ENCODE measurements around the gene KIAA1328. TPM values are rescaled to one million over a fixed set of nuclear protein-coding genes. Genes with fewer than 3 reads are reported as not detected.

The KIAA1328 gene
- total RNA-seq, 1 experiment from 2014 or later: 10.2 TPM

- no TSS peak for BruUV-seq (replicated peaks)
- intact Hi-C loops (cut with micrococcal nuclease; ENCODE audit: unreplicated experiment): loop anchor here (1.0 kb wide), 1 partner anchor 120 kb away; no protein-coding TSS in a partner anchor
- Mint-ChIP-seq H3K36me3 (ENCODE audit: insufficient read depth, unreplicated experiment) (peaks cover 19% of the 10 kb centered on the region), H3K4me1 (ENCODE audit: low read depth, unreplicated experiment) (no peaks in the 10 kb centered on the region), H3K4me3 (ENCODE audit: low read depth, unreplicated experiment) (no peak overlapping the region), H3K9me3 (ENCODE audit: low read depth, unreplicated experiment) (no peaks in the 10 kb centered on the region), H3K27me3 (ENCODE audit: unreplicated experiment) (no peaks in the 10 kb centered on the region), H3K27ac (ENCODE audit: unreplicated experiment) (no peak overlapping the region)
- CTCF ChIA-PET: no interaction called here
- DNase-seq: no peak
- no peak for TF ChIP-seq CTCF (IDR thresholded peaks at IDR 0.05; ENCODE audit: unreplicated experiment)
Observed at GRCh38 chr18:36808681-36809080, 20.2 kb upstream of the KIAA1328 start.

DNA sequence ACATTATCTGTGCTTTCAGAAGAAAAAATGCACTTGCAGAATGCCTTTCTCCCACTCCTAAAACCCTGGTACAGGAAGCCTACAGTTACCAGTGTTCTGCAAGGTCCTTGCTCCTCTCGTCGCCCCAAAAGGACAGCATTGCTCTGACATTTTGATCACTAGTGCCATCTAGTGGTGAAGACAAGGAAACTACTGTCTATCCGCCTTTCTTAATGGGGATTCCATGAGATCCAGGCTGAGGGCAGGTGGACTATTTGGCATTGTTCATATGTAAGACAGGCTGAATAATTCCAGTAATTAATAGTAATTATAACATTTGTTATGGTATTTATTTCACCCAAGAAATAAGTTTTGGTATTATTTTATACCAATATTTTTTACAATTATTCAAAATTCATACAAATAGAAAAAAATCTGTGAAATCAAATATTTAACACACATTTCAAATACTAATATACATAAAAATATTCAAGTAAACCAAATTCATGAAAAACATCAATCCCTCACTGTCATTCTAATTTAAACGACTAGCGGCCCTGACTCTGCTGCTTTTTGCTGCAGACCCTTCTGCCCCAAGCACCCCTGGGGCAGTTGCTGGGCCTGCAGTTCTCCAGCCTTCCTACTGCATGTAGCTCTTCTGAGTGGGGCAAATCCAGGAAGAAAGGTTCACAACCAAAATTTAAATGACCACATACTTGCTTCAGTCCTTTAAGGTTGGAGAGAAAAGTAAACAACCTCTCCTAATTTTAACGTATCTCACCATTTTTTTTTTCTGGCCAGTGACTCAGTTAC, 19.1 kb upstream of the KIAA1328 start:
- no peaks in the 10 kb centered on the region for H3K9me3 Mint-ChIP-seq (ENCODE audit: low read depth, unreplicated experiment)
- intact Hi-C loops (cut with micrococcal nuclease; ENCODE audit: unreplicated experiment): loop anchor here (1.0 kb wide), 1 partner anchor 121 kb away; no protein-coding TSS in a partner anchor
- TF ChIP-seq CTCF (IDR thresholded peaks at IDR 0.05; ENCODE audit: unreplicated experiment): peak; percentile 64
- no peak overlapping the region for H3K4me3 Mint-ChIP-seq (ENCODE audit: low read depth, unreplicated experiment)
- no TSS peak for BruUV-seq (replicated peaks)
- peaks cover 15% of the 10 kb centered on the region for H3K36me3 Mint-ChIP-seq (ENCODE audit: insufficient read depth, unreplicated experiment)
- no peaks in the 10 kb centered on the region for H3K4me1 Mint-ChIP-seq (ENCODE audit: low read depth, unreplicated experiment)
- H3K27ac Mint-ChIP-seq (ENCODE audit: unreplicated experiment): no peak overlapping the region
- peak; percentile 26 for DNase-seq
- no peaks in the 10 kb centered on the region for H3K27me3 Mint-ChIP-seq (ENCODE audit: unreplicated experiment)
- CTCF ChIA-PET: no interaction called here

DNA sequence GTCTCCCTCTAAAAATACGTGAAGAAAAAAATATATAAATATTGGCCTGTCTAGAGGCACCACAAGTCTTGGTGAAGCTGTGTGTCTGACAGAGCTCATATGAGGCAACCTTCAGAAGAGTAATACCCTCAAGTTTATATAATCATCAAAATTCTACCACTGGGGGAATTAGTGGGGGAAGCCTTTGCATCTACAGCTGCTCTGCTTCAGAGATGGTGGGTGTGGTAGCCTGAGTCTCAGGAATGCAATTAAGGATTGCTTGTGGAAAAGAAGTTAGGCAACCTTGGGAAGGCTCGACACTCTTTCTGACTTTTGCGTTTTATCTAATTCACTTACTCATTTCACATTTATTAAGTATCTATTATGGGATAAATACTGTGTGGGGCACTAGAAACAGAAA, 17.5 kb upstream of the KIAA1328 start:
- no peak for DNase-seq
- peaks cover 24% of the 10 kb centered on the region for H3K36me3 Mint-ChIP-seq (ENCODE audit: insufficient read depth, unreplicated experiment)
- intact Hi-C loops (cut with micrococcal nuclease; ENCODE audit: unreplicated experiment): no loop called here
- CTCF ChIA-PET: no interaction called here
- no peaks in the 10 kb centered on the region for H3K9me3 Mint-ChIP-seq (ENCODE audit: low read depth, unreplicated experiment)
- no TSS peak for BruUV-seq (replicated peaks)
- no peak overlapping the region for H3K4me3 Mint-ChIP-seq (ENCODE audit: low read depth, unreplicated experiment)
- no peak for TF ChIP-seq CTCF (IDR thresholded peaks at IDR 0.05; ENCODE audit: unreplicated experiment)
- H3K27ac Mint-ChIP-seq (ENCODE audit: unreplicated experiment): no peak overlapping the region
- H3K4me1 Mint-ChIP-seq (ENCODE audit: low read depth, unreplicated experiment): no peaks in the 10 kb centered on the region
- no peaks in the 10 kb centered on the region for H3K27me3 Mint-ChIP-seq (ENCODE audit: unreplicated experiment)

- CTCF ChIA-PET: no interaction called here
- Mint-ChIP-seq H3K36me3 (ENCODE audit: insufficient read depth, unreplicated experiment) (peaks cover 23% of the 10 kb centered on the region), H3K4me3 (ENCODE audit: low read depth, unreplicated experiment) (no peak overlapping the region), H3K4me1 (ENCODE audit: low read depth, unreplicated experiment) (no peaks in the 10 kb centered on the region), H3K27ac (ENCODE audit: unreplicated experiment) (no peak overlapping the region), H3K9me3 (ENCODE audit: low read depth, unreplicated experiment) (no peaks in the 10 kb centered on the region), H3K27me3 (ENCODE audit: unreplicated experiment) (no peaks in the 10 kb centered on the region)
- no peak for TF ChIP-seq CTCF (IDR thresholded peaks at IDR 0.05; ENCODE audit: unreplicated experiment)
- DNase-seq: no peak
- intact Hi-C loops (cut with micrococcal nuclease; ENCODE audit: unreplicated experiment): no loop called here
- no TSS peak for BruUV-seq (replicated peaks)
Observed at GRCh38 chr18:36811955-36812354, 17.0 kb upstream of the KIAA1328 start.

Data from Calu3 (cell line).